ENCODE measurements around the gene WWOX. TPM values are rescaled to one million over a fixed set of nuclear protein-coding genes. Genes with fewer than 3 reads are reported as not detected.

Gene WWOX
- total and polyA plus RNA-seq, 2 donors (not counting 3 experiments of a cell fraction or from before 2014, with no cell fraction given) = 6.2 to 12.5 TPM

- ChIA-PET POLR2A (no interaction called here), CTCF (interaction anchor here (0.7 kb wide), 1 partner anchor 1904 kb away, joined by 3 read pairs; no protein-coding TSS in a partner anchor)
- Histone ChIP-seq H3K36me3 (ENCODE audit: control insufficient read depth in 2 of 2, extremely low read depth in 1 of 2, insufficient read depth in 2 of 2, low read length in 2 of 2) (no peaks in the 10 kb centered on the region), H3K9me3 (replicated peaks; ENCODE audit: control insufficient read depth, insufficient read depth, low read length) (peaks cover 9% of the 10 kb centered on the region), H3K4me2 (ENCODE audit: insufficient read depth, low read length) (no peak overlapping the region), H3K4me3 (replicated peaks in 1 of 3; ENCODE audit: insufficient read depth in 1 of 3, low read depth in 1 of 3, low read length in 3 of 3) (no peak overlapping the region), H3K27me3 (ENCODE audit: control insufficient read depth in 2 of 2, insufficient read depth in 2 of 2, low read length in 2 of 2) (no peaks in the 10 kb centered on the region), H3K27ac (ENCODE audit: insufficient read depth, low read depth, low read length) (no peak overlapping the region), H4K20me1 (replicated peaks; ENCODE audit: control insufficient read depth, extremely low read depth, insufficient read depth, low read length) (no peaks in the 10 kb centered on the region), H3K4me1 (ENCODE audit: control insufficient read depth, extremely low read depth, insufficient read depth, low read length) (no peaks in the 10 kb centered on the region), H3K9ac (replicated peaks; ENCODE audit: extremely low read depth, insufficient read depth, low read length) (no peak overlapping the region), H2AFZ (ENCODE audit: low read depth, low read length) (no peak overlapping the region), H3K9me1 (replicated peaks; ENCODE audit: control insufficient read depth, extremely low read depth, insufficient read depth, low read length) (no peaks in the 10 kb centered on the region), H3K79me2 (ENCODE audit: control insufficient read depth, insufficient read depth, low read length) (no peaks in the 10 kb centered on the region)
- no TSS peak for BruUV-seq (replicated peaks)
- DNase-seq (ENCODE audit: low read depth, low spot score) (no peak), FAIRE-seq (no peak)
- intact Hi-C loops (cut with micrococcal nuclease) = no loop called here
- dilution Hi-C loops (cut with MboI; ENCODE audit: extremely low pct_ligation_motif_present, low sequenced_read_pairs) = no loop called here
- no peak for TF ChIP-seq MAX (IDR thresholded peaks at IDR 0.05; ENCODE audit: insufficient read depth, insufficient read length)
- TF ChIP-seq POLR2A (IDR thresholded peaks at IDR 0.05; ENCODE audit: low read depth, low read length) = no peak
- TF ChIP-seq FOS (IDR thresholded peaks at IDR 0.05; ENCODE audit: borderline replicate concordance, insufficient read depth, low read length) = no peak
- no peak for TF ChIP-seq JUN (IDR thresholded peaks at IDR 0.05; ENCODE audit: borderline replicate concordance, insufficient read depth, insufficient read length, low read depth)
- no peak for TF ChIP-seq EZH2 (IDR thresholded peaks at IDR 0.05; ENCODE audit: borderline replicate concordance, low read depth, low read length, severe bottlenecking)
- TF ChIP-seq CTCF (IDR thresholded peaks at IDR 0.05; ENCODE audit: extremely low read depth in 1 of 2, insufficient read depth in 1 of 2, low read depth in 1 of 2, low read length in 2 of 2) = no peak
- TF ChIP-seq POLR2AphosphoS5 (IDR thresholded peaks at IDR 0.05; ENCODE audit: insufficient read depth, low read depth, low read length) = no peak
Measured at GRCh38 chr16:78562650-78563049, 463.2 kb downstream of the WWOX start.
